Fibroblast of the aortic adventitia (primary cell): ENCODE results near the gene ZHX3. TPM values are rescaled to one million over a fixed set of nuclear protein-coding genes. Genes with fewer than 3 reads are reported as not detected.

Experiments
- DNase-seq: peaks from one replicate; pipeline ENCODE4 v3.0.0-alpha.2; 2010; ENCODE audit warnings: low read depth
- H3K4me3 ChIP-seq: 2 replicates; pipeline ENCODE4 v1.5.1; 2011; ENCODE audit warnings: low read depth, mild to moderate bottlenecking, control low read depth, low read length, moderate library complexity
- total RNA-seq: library from RNA; depleted of rRNA; stranded (reverse); fragments of >200 nt; gene quantifications from 2 replicates; pipeline ENCODE4 v1.2.3, GENCODE V29; 2012; ENCODE audit warnings: low replicate concordance
- TF ChIP-seq, protein P1 (sequence below): IDR thresholded peaks from 2 replicates; pipeline ENCODE4 v1.5.1; 2011; ENCODE audit warnings: mild to moderate bottlenecking, low read length, control low read depth, inconsistent platforms; ENCODE audit not compliant: insufficient read depth

The ZHX3 gene
- total RNA-seq, 1 donor = 47.2 TPM

DNA sequence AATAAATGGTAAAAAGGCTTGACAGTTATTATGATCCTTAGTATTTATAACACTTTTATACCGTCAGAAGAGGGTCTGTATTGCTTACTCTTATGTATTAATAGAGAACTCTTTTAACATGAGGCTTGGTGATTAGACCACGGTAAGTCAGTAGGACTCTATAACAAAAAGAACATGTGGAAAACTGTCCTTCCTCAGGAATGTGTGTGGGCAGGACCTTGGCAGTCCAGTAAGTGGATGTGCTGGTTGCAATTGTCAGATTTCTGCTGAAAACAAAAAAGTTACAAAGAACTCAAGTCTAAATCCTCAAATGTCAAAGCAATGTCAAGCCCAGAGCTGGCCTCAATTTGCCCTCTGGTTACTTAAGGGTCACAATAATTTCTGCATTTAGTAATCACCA, 99.1 kb downstream of the ZHX3 start:
- peak; percentile 71 for DNase-seq
- H3K4me3 ChIP-seq = no peak overlapping the region
- TF ChIP-seq, protein P1, sequence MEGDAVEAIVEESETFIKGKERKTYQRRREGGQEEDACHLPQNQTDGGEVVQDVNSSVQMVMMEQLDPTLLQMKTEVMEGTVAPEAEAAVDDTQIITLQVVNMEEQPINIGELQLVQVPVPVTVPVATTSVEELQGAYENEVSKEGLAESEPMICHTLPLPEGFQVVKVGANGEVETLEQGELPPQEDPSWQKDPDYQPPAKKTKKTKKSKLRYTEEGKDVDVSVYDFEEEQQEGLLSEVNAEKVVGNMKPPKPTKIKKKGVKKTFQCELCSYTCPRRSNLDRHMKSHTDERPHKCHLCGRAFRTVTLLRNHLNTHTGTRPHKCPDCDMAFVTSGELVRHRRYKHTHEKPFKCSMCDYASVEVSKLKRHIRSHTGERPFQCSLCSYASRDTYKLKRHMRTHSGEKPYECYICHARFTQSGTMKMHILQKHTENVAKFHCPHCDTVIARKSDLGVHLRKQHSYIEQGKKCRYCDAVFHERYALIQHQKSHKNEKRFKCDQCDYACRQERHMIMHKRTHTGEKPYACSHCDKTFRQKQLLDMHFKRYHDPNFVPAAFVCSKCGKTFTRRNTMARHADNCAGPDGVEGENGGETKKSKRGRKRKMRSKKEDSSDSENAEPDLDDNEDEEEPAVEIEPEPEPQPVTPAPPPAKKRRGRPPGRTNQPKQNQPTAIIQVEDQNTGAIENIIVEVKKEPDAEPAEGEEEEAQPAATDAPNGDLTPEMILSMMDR = no peak

DNA sequence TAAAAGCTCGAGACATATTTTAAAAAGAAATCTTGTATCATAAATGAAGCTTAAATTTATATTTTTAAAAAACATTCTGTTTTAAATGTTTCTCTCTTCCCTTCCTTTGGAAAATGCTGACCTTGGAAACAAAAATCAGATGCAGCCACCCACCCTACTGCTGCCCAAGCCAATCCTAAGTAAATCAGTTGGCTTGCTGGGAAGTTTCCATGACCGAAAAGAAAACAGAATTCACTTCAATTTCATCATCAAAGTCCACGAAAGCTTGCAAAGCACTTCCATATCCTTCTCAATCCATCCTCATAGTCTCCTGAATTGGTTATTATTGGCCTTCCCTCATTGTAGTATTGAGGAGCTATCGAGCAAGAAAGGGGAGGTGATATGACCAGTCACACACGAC, 100.1 kb downstream of the ZHX3 start:
- TF ChIP-seq, protein P1 = no peak
- peak; percentile 35 for DNase-seq
- no peak overlapping the region for H3K4me3 ChIP-seq

DNA sequence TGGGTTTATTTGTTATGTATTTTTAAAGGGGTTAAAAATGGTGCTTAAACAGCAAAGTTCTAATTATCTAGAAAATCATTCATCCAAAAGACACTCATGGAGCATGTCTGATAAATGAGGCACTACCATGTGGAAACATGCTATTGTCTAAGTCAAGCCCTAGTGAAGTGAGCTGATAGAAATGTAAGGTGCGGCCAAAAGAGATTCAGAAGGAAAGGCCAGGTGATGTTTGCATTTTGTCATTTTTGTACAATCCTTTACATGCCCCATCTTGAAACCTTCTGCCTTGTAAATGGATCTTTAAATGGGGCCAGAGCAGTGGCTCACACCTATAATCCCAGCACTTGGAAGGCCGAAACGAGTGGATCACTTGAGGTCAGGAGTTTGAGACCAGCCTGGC, 102.9 kb downstream of the ZHX3 start:
- TF ChIP-seq, protein P1 = no peak
- H3K4me3 ChIP-seq = no peak overlapping the region
- DNase-seq = no peak

DNA sequence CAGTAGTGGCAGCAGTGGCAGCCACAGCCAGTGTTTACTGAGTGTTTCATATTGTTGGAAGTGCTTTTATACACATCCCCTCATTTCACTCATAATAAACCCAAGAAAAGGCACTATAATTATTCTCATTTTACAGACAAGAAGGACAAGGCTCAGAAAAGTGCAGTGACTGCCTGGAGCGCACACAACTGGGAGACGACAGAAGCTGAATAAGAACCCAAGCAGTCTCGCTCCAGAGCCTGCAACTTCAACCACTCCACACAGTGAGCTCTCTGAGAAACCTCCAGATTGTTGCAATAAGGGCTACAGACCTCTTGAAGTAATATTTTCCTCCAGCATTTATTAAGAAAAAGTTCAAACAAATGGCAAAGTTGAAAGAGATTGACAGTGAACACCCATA, 103.3 kb downstream of the ZHX3 start:
- no peak overlapping the region for H3K4me3 ChIP-seq
- TF ChIP-seq, protein P1 = no peak
- no peak for DNase-seq

DNA sequence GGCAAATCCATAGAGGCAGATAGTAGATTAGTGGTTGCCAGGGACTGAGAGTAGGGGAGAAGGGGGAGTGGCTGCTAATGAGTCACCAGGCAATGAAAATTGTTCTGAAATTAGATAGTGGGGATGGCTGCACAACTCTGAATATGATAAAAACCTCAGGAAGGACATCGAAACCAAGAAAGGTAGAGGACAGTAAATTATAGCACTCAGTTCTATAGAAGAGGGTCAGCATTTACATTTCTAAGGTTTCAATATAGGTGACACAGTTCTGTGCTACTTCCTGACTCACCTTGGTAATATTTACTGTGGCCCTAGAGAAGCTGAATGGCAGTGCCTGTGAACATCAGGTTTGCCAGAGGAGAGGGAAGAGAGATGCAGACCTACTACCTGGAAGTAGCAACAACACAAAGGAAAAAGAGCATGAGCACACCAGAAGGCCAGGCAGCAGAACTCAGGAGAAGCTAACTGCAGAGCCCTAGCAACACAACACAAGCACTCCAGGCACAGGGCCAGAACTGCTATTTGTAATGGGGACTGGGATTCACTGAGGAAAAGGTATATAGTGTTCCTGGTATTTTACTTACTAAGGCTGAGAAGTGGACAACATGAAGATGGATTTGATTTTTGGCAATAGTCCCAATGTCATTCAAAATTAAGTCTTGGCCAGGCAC, 104.2 kb downstream of the ZHX3 start:
- H3K4me3 ChIP-seq = no peak overlapping the region
- TF ChIP-seq, protein P1 = no peak
- DNase-seq = peak; percentile 49

DNA sequence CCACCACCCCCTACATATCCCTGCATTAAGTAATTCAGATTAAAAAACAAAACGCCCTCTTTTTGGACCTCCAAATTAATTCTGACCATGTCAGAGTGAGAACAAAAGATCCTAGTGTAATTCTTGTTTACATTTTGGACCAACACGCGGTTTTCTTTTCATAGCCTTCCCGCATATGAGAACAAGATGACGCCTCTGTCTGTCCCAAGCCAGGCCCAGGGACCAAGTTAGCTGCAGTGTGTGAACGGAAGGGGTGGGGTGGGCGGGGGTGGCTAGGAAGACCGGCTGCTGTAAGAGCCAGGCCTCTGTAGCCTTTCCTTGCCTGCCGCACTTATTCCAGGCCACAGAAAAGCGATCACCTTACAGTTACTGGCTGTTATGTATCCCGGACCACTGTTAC, 112.2 kb downstream of the ZHX3 start:
- no peak overlapping the region for H3K4me3 ChIP-seq
- DNase-seq = no peak
- TF ChIP-seq, protein P1 = no peak
